HepG2 (cell line): ENCODE results near the gene DNMBP. TPM values are rescaled to one million over a fixed set of nuclear protein-coding genes. Genes with fewer than 3 reads are reported as not detected.

Source experiments
- GTF2F1 ChIP-seq: fragments of 150-350 bp; IDR thresholded peaks from 2 replicates; pipeline ENCODE4 v1.6.1; 2014; ENCODE audit warnings: low read length
- HDAC2 ChIP-seq: sonication (generic); formaldehyde crosslinking; IDR thresholded peaks from 2 replicates; pipeline ENCODE4 v1.4.0; 2020; ENCODE audit warnings: missing genetic modification reagents
- HOMEZ ChIP-seq: IDR thresholded peaks from 2 replicates; pipeline ENCODE4 v1.6.1; 2016; ENCODE audit warnings: low read depth
- MATR3 ChIP-seq: sonication (generic); formaldehyde crosslinking; IDR thresholded peaks from 2 replicates; pipeline ENCODE4 v1.4.0; 2020; ENCODE audit warnings: missing genetic modification reagents
- NAIF1 ChIP-seq: sonication (generic); formaldehyde crosslinking; IDR thresholded peaks from 2 replicates; pipeline ENCODE4 v1.5.0; 2020; ENCODE audit warnings: mild to moderate bottlenecking, missing genetic modification reagents, borderline replicate concordance
- PLSCR1 ChIP-seq: sonication (generic); formaldehyde crosslinking; IDR thresholded peaks from 2 replicates; pipeline ENCODE4 v1.5.0; 2020; ENCODE audit warnings: missing genetic modification reagents, mild to moderate bottlenecking, borderline replicate concordance
- RORA ChIP-seq: sonication (generic); formaldehyde crosslinking; IDR thresholded peaks from 2 replicates; pipeline ENCODE4 v1.5.0; 2020; ENCODE audit warnings: mild to moderate bottlenecking, missing genetic modification reagents, moderate library complexity
- SKI ChIP-seq: fragments of 450-650 bp; IDR thresholded peaks from one replicate; pipeline ENCODE4 v1.6.1; 2018; ENCODE audit warnings: mild to moderate bottlenecking; ENCODE audit not compliant: partially characterized antibody
- THAP8 ChIP-seq: sonication (generic); formaldehyde crosslinking; IDR thresholded peaks from 2 replicates; pipeline ENCODE4 v1.5.1; 2020; ENCODE audit warnings: missing genetic modification reagents, mild to moderate bottlenecking, borderline replicate concordance
- ZBTB42 ChIP-seq: sonication (generic); formaldehyde crosslinking; IDR thresholded peaks from 2 replicates; pipeline ENCODE4 v1.5.0; 2020; ENCODE audit warnings: mild to moderate bottlenecking, missing genetic modification reagents
- ZIK1 ChIP-seq: sonication (generic); formaldehyde crosslinking; IDR thresholded peaks from 2 replicates; pipeline ENCODE4 v1.5.0; 2020; ENCODE audit warnings: mild to moderate bottlenecking, low read depth, missing genetic modification reagents, borderline replicate concordance
- ZNF337 ChIP-seq: sonication (generic); formaldehyde crosslinking; IDR thresholded peaks from 2 replicates; pipeline ENCODE4 v1.5.1; 2020; ENCODE audit warnings: missing genetic modification reagents, low read depth, mild to moderate bottlenecking, borderline replicate concordance
- ZNF383 ChIP-seq: sonication (generic); formaldehyde crosslinking; IDR thresholded peaks from 2 replicates; pipeline ENCODE4 v1.4.0; 2020; ENCODE audit warnings: missing genetic modification reagents, mild to moderate bottlenecking, borderline replicate concordance
- ZNF501 ChIP-seq: sonication (generic); formaldehyde crosslinking; IDR thresholded peaks from 2 replicates; pipeline ENCODE4 v1.5.1; 2020; ENCODE audit warnings: mild to moderate bottlenecking, moderate library complexity, missing genetic modification reagents
- ZNF552 ChIP-seq: sonication (generic); formaldehyde crosslinking; IDR thresholded peaks from 2 replicates; pipeline ENCODE4 v1.9.0; 2022; ENCODE audit warnings: missing genetic modification reagents, mild to moderate bottlenecking, borderline replicate concordance
- ZNF562 ChIP-seq: sonication (generic); formaldehyde crosslinking; IDR thresholded peaks from 2 replicates; pipeline ENCODE4 v1.8.0; 2022; ENCODE audit warnings: missing genetic modification reagents, borderline replicate concordance
- ZNF570 ChIP-seq: sonication (generic); formaldehyde crosslinking; IDR thresholded peaks from 2 replicates; pipeline ENCODE4 v1.4.0; 2020; ENCODE audit warnings: mild to moderate bottlenecking, missing genetic modification reagents, borderline replicate concordance
- ZNF576 ChIP-seq: sonication (generic); formaldehyde crosslinking; IDR thresholded peaks from 2 replicates; pipeline ENCODE4 v1.4.0; 2020; ENCODE audit warnings: mild to moderate bottlenecking, missing genetic modification reagents
- ZNF709 ChIP-seq: sonication (generic); formaldehyde crosslinking; IDR thresholded peaks from 2 replicates; pipeline ENCODE4 v1.5.0; 2020; ENCODE audit warnings: mild to moderate bottlenecking, missing genetic modification reagents
- polyA plus RNA-seq, 8 experiments: library from polyadenylated mRNA; depleted of rRNA in 3 of 8; stranded (reverse) in 7 of 8; unstranded in 1 of 8; fragments of >200 nt; fragmentation: Illumina TruSeq in 4 of 8; extraction: Trizol in 4 of 8; gene quantifications; 2 replicates each; pipeline versions ENCODE4 v1.2.1 to v1.2.3, GENCODE V29; 2011 to 2016; ENCODE audit warnings: low read depth in 4 of 8, missing spikeins in 1 of 8, mixed read lengths in 1 of 8; ENCODE audit not compliant: insufficient read depth in 1 of 8
- total RNA-seq, 5 experiments: library from RNA; depleted of rRNA; stranded (reverse); fragments of >200 nt; fragmentation: Illumina TruSeq; extraction: Trizol; gene quantifications; 2 replicates each; pipeline ENCODE4 v1.2.3, GENCODE V29; 2016; ENCODE audit warnings: low read depth in 1 of 5
- TF ChIP-seq, protein P1 (sequence below), 2 experiments: fragments of 450-650 bp in 1 of 2; sonication (generic) in 1 of 2; formaldehyde crosslinking; IDR thresholded peaks; 2 replicates each; pipeline versions ENCODE4 v1.5.0 to v1.8.0; 2020 to 2022; ENCODE audit warnings: mild to moderate bottlenecking in 1 of 2, missing genetic modification reagents in 1 of 2
- TF ChIP-seq, protein P2 (sequence below): sonication (generic); formaldehyde crosslinking; IDR thresholded peaks from 2 replicates; pipeline ENCODE4 v1.5.1; 2020; ENCODE audit warnings: mild to moderate bottlenecking, missing genetic modification reagents, moderate library complexity

Gene DNMBP
- total and polyA plus RNA-seq, 2 of the 13 experiments (the other 11 are each of a cell fraction or from before 2014, with no cell fraction given), result 3.6 to 6.3 TPM

GRCh38 chr10:99927721-99928280, 81.9 kb downstream of the DNMBP start (continued):
- no peak for TF ChIP-seq HOMEZ (CRISPR knock-in tag)
- peak; percentile 36; the same call in 1 of the 2 replicates for TF ChIP-seq HDAC2 (CRISPR knock-in tag)
- no peak for TF ChIP-seq PLSCR1 (CRISPR knock-in tag)
- TF ChIP-seq ZBTB42 (CRISPR knock-in tag), result no peak
- no peak for TF ChIP-seq GTF2F1
- TF ChIP-seq ZNF552 (CRISPR knock-in tag), result no peak
- TF ChIP-seq, protein P1, sequence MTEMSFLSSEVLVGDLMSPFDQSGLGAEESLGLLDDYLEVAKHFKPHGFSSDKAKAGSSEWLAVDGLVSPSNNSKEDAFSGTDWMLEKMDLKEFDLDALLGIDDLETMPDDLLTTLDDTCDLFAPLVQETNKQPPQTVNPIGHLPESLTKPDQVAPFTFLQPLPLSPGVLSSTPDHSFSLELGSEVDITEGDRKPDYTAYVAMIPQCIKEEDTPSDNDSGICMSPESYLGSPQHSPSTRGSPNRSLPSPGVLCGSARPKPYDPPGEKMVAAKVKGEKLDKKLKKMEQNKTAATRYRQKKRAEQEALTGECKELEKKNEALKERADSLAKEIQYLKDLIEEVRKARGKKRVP (CRISPR knock-in tag; IDR thresholded peaks at IDR 0.05), result peak in 1 of 2 experiments; percentile 50; a peak in 1 of 4 replicates
- no peak for TF ChIP-seq ZNF337
- no peak for TF ChIP-seq THAP8 (CRISPR knock-in tag)
- TF ChIP-seq ZNF570, result no peak
- TF ChIP-seq MATR3, result no peak
- no peak for TF ChIP-seq ZIK1 (CRISPR knock-in tag)
- TF ChIP-seq ZNF562 (CRISPR knock-in tag), result no peak
- TF ChIP-seq ZNF383 (CRISPR knock-in tag), result no peak
- TF ChIP-seq RORA, result no peak
- no peak for TF ChIP-seq ZNF501 (CRISPR knock-in tag)
- TF ChIP-seq, protein P2, sequence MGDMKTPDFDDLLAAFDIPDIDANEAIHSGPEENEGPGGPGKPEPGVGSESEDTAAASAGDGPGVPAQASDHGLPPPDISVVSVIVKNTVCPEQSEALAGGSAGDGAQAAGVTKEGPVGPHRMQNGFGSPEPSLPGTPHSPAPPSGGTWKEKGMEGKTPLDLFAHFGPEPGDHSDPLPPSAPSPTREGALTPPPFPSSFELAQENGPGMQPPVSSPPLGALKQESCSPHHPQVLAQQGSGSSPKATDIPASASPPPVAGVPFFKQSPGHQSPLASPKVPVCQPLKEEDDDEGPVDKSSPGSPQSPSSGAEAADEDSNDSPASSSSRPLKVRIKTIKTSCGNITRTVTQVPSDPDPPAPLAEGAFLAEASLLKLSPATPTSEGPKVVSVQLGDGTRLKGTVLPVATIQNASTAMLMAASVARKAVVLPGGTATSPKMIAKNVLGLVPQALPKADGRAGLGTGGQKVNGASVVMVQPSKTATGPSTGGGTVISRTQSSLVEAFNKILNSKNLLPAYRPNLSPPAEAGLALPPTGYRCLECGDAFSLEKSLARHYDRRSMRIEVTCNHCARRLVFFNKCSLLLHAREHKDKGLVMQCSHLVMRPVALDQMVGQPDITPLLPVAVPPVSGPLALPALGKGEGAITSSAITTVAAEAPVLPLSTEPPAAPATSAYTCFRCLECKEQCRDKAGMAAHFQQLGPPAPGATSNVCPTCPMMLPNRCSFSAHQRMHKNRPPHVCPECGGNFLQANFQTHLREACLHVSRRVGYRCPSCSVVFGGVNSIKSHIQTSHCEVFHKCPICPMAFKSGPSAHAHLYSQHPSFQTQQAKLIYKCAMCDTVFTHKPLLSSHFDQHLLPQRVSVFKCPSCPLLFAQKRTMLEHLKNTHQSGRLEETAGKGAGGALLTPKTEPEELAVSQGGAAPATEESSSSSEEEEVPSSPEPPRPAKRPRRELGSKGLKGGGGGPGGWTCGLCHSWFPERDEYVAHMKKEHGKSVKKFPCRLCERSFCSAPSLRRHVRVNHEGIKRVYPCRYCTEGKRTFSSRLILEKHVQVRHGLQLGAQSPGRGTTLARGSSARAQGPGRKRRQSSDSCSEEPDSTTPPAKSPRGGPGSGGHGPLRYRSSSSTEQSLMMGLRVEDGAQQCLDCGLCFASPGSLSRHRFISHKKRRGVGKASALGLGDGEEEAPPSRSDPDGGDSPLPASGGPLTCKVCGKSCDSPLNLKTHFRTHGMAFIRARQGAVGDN (CRISPR knock-in tag), result no peak
- TF ChIP-seq ZNF709 (CRISPR knock-in tag), result no peak
- no peak for TF ChIP-seq NAIF1 (CRISPR knock-in tag)
- no peak for TF ChIP-seq ZNF576 (CRISPR knock-in tag)
- TF ChIP-seq SKI, result no peak
